ENCODE measurements around the gene UGT1A4.

UGT1A4 gene

GRCh38 chr2:233794128-233794658 lies 75.7 kb downstream of the UGT1A4 start:
- Histone ChIP-seq H3K27ac (ENCODE audit: insufficient read depth in 1 of 2, low read depth in 1 of 2, low read length in 2 of 2, poor library complexity in 1 of 2, severe bottlenecking in 2 of 2) (no peak overlapping the region), H3K27me3 (replicated peaks in 2 of 5; ENCODE audit: control insufficient read depth in 4 of 5, insufficient read depth in 5 of 5, low read length in 4 of 5) (peaks cover 0 to 4% (median 0%) of the 10 kb centered on the region in 5 experiments), H3K4me1 (ENCODE audit: control extremely low read depth in 1 of 4, control insufficient read depth in 4 of 4, insufficient read depth in 4 of 4, low read length in 3 of 4) (no peaks in the 10 kb centered on the region), H3K36me3 (ENCODE audit: control insufficient read depth in 4 of 4, insufficient read depth in 4 of 4, low read length in 3 of 4) (no peaks in the 10 kb centered on the region), H3K4me3 (ENCODE audit: control insufficient read depth in 1 of 7, extremely low read depth in 1 of 7, insufficient read depth in 4 of 7, low read depth in 2 of 7, low read length in 6 of 7) (no peak overlapping the region), H3K9me3 (ENCODE audit: control extremely low read depth in 1 of 5, control insufficient read depth in 4 of 5, insufficient read depth in 2 of 5, low read depth in 1 of 5, low read length in 4 of 5) (no peaks in the 10 kb centered on the region)
- 87% methylated on average over 16 of the region's 17 CpGs for WGBS (ENCODE audit: insufficient coverage)
- CTCF ChIA-PET = no interaction called here
- DNase-seq = no peak
- POLR2A ChIA-PET = no interaction called here

- POLR2A ChIA-PET = no interaction called here
- H3K36me3 ChIP-seq (ENCODE audit: control insufficient read depth in 4 of 4, insufficient read depth in 4 of 4, low read length in 3 of 4) = no peaks in the 10 kb centered on the region
- no peak overlapping the region for H3K4me3 ChIP-seq (ENCODE audit: control insufficient read depth in 1 of 7, extremely low read depth in 1 of 7, insufficient read depth in 4 of 7, low read depth in 2 of 7, low read length in 6 of 7)
- H3K27ac ChIP-seq (ENCODE audit: insufficient read depth in 1 of 2, low read depth in 1 of 2, low read length in 2 of 2, poor library complexity in 1 of 2, severe bottlenecking in 2 of 2) = no peak overlapping the region
- CTCF ChIA-PET = no interaction called here
- no peak for DNase-seq
- WGBS (ENCODE audit: insufficient coverage) = 97% methylated on average over 13 of the region's 13 CpGs
- no peaks in the 10 kb centered on the region for H3K9me3 ChIP-seq (ENCODE audit: control extremely low read depth in 1 of 5, control insufficient read depth in 4 of 5, insufficient read depth in 2 of 5, low read depth in 1 of 5, low read length in 4 of 5)
- peaks cover 0 to 4% (median 0%) of the 10 kb centered on the region in 5 experiments for H3K27me3 ChIP-seq (replicated peaks in 2 of 5; ENCODE audit: control insufficient read depth in 4 of 5, insufficient read depth in 5 of 5, low read length in 4 of 5)
- H3K4me1 ChIP-seq (ENCODE audit: control extremely low read depth in 1 of 4, control insufficient read depth in 4 of 4, insufficient read depth in 4 of 4, low read length in 3 of 4) = no peaks in the 10 kb centered on the region
These were observed 77.2 kb downstream of the UGT1A4 start for GRCh38 chr2:233795735-233796171.

GRCh38 chr2:233796254-233796653 lies 77.7 kb downstream of the UGT1A4 start:
- ChIA-PET POLR2A (no interaction called here), CTCF (no interaction called here)
- Histone ChIP-seq H3K4me1 (ENCODE audit: control extremely low read depth in 1 of 4, control insufficient read depth in 4 of 4, insufficient read depth in 4 of 4, low read length in 3 of 4) (no peaks in the 10 kb centered on the region), H3K27ac (ENCODE audit: insufficient read depth in 1 of 2, low read depth in 1 of 2, low read length in 2 of 2, poor library complexity in 1 of 2, severe bottlenecking in 2 of 2) (no peak overlapping the region), H3K36me3 (ENCODE audit: control insufficient read depth in 4 of 4, insufficient read depth in 4 of 4, low read length in 3 of 4) (no peaks in the 10 kb centered on the region), H3K27me3 (replicated peaks in 2 of 5; ENCODE audit: control insufficient read depth in 4 of 5, insufficient read depth in 5 of 5, low read length in 4 of 5) (peaks cover 0 to 4% (median 0%) of the 10 kb centered on the region in 5 experiments), H3K9me3 (ENCODE audit: control extremely low read depth in 1 of 5, control insufficient read depth in 4 of 5, insufficient read depth in 2 of 5, low read depth in 1 of 5, low read length in 4 of 5) (no peaks in the 10 kb centered on the region), H3K4me3 (ENCODE audit: control insufficient read depth in 1 of 7, extremely low read depth in 1 of 7, insufficient read depth in 4 of 7, low read depth in 2 of 7, low read length in 6 of 7) (no peak overlapping the region)
- no peak for DNase-seq
- WGBS (ENCODE audit: insufficient coverage) = 97% methylated on average over 6 of the region's 9 CpGs

- CTCF ChIA-PET = no interaction called here
- WGBS (ENCODE audit: insufficient coverage) = 90% methylated on average over 12 of the region's 14 CpGs
- POLR2A ChIA-PET = no interaction called here
- Histone ChIP-seq H3K4me1 (ENCODE audit: control extremely low read depth in 1 of 4, control insufficient read depth in 4 of 4, insufficient read depth in 4 of 4, low read length in 3 of 4) (no peaks in the 10 kb centered on the region), H3K27ac (ENCODE audit: insufficient read depth in 1 of 2, low read depth in 1 of 2, low read length in 2 of 2, poor library complexity in 1 of 2, severe bottlenecking in 2 of 2) (no peak overlapping the region), H3K4me3 (ENCODE audit: control insufficient read depth in 1 of 7, extremely low read depth in 1 of 7, insufficient read depth in 4 of 7, low read depth in 2 of 7, low read length in 6 of 7) (no peak overlapping the region), H3K9me3 (ENCODE audit: control extremely low read depth in 1 of 5, control insufficient read depth in 4 of 5, insufficient read depth in 2 of 5, low read depth in 1 of 5, low read length in 4 of 5) (no peaks in the 10 kb centered on the region), H3K27me3 (replicated peaks in 2 of 5; ENCODE audit: control insufficient read depth in 4 of 5, insufficient read depth in 5 of 5, low read length in 4 of 5) (peaks cover 0 to 2% (median 0%) of the 10 kb centered on the region in 5 experiments), H3K36me3 (ENCODE audit: control insufficient read depth in 4 of 4, insufficient read depth in 4 of 4, low read length in 3 of 4) (no peaks in the 10 kb centered on the region)
- DNase-seq = no peak
These were observed 80.0 kb downstream of the UGT1A4 start for GRCh38 chr2:233798335-233799086.

GRCh38 chr2:233799087-233799665 lies 80.6 kb downstream of the UGT1A4 start:
- ChIA-PET CTCF (no interaction called here), POLR2A (no interaction called here)
- no peaks in the 10 kb centered on the region for H3K36me3 ChIP-seq (ENCODE audit: control insufficient read depth in 4 of 4, insufficient read depth in 4 of 4, low read length in 3 of 4)
- no peaks in the 10 kb centered on the region for H3K9me3 ChIP-seq (ENCODE audit: control extremely low read depth in 1 of 5, control insufficient read depth in 4 of 5, insufficient read depth in 2 of 5, low read depth in 1 of 5, low read length in 4 of 5)
- H3K27ac ChIP-seq (ENCODE audit: insufficient read depth in 1 of 2, low read depth in 1 of 2, low read length in 2 of 2, poor library complexity in 1 of 2, severe bottlenecking in 2 of 2) = no peak overlapping the region
- DNase-seq = no peak
- H3K4me1 ChIP-seq (ENCODE audit: control extremely low read depth in 1 of 4, control insufficient read depth in 4 of 4, insufficient read depth in 4 of 4, low read length in 3 of 4) = no peaks in the 10 kb centered on the region
- H3K27me3 ChIP-seq (replicated peaks in 2 of 5; ENCODE audit: control insufficient read depth in 4 of 5, insufficient read depth in 5 of 5, low read length in 4 of 5) = peaks cover 0 to 2% (median 0%) of the 10 kb centered on the region in 5 experiments
- WGBS (ENCODE audit: insufficient coverage) = no CpG with 5 or more reads among the region's 7 CpGs
- H3K4me3 ChIP-seq (ENCODE audit: control insufficient read depth in 1 of 7, extremely low read depth in 1 of 7, insufficient read depth in 4 of 7, low read depth in 2 of 7, low read length in 6 of 7) = no peak overlapping the region

- H3K9me3 ChIP-seq (ENCODE audit: control extremely low read depth in 1 of 5, control insufficient read depth in 4 of 5, insufficient read depth in 2 of 5, low read depth in 1 of 5, low read length in 4 of 5) = no peaks in the 10 kb centered on the region
- H3K4me3 ChIP-seq (ENCODE audit: control insufficient read depth in 1 of 7, extremely low read depth in 1 of 7, insufficient read depth in 4 of 7, low read depth in 2 of 7, low read length in 6 of 7) = no peak overlapping the region
- ChIA-PET CTCF (no interaction called here), POLR2A (no interaction called here)
- no peak overlapping the region for H3K27ac ChIP-seq (ENCODE audit: insufficient read depth in 1 of 2, low read depth in 1 of 2, low read length in 2 of 2, poor library complexity in 1 of 2, severe bottlenecking in 2 of 2)
- no peaks in the 10 kb centered on the region for H3K4me1 ChIP-seq (ENCODE audit: control extremely low read depth in 1 of 4, control insufficient read depth in 4 of 4, insufficient read depth in 4 of 4, low read length in 3 of 4)
- H3K27me3 ChIP-seq (replicated peaks in 2 of 5; ENCODE audit: control insufficient read depth in 4 of 5, insufficient read depth in 5 of 5, low read length in 4 of 5) = peaks cover 0 to 6% (median 0%) of the 10 kb centered on the region in 5 experiments
- no peak for DNase-seq
- 70% methylated on average over 5 of the region's 5 CpGs for WGBS (ENCODE audit: insufficient coverage)
- H3K36me3 ChIP-seq (ENCODE audit: control insufficient read depth in 4 of 4, insufficient read depth in 4 of 4, low read length in 3 of 4) = no peaks in the 10 kb centered on the region
These were observed 81.2 kb downstream of the UGT1A4 start for GRCh38 chr2:233799716-233800115.

GRCh38 chr2:233800208-233800607 lies 81.7 kb downstream of the UGT1A4 start:
- H3K27ac ChIP-seq (ENCODE audit: insufficient read depth in 1 of 2, low read depth in 1 of 2, low read length in 2 of 2, poor library complexity in 1 of 2, severe bottlenecking in 2 of 2) = no peak overlapping the region
- peaks cover 0 to 6% (median 2%) of the 10 kb centered on the region in 5 experiments for H3K27me3 ChIP-seq (replicated peaks in 2 of 5; ENCODE audit: control insufficient read depth in 4 of 5, insufficient read depth in 5 of 5, low read length in 4 of 5)
- 95% methylated on average over 7 of the region's 7 CpGs for WGBS (ENCODE audit: insufficient coverage)
- no peak overlapping the region for H3K4me3 ChIP-seq (ENCODE audit: control insufficient read depth in 1 of 7, extremely low read depth in 1 of 7, insufficient read depth in 4 of 7, low read depth in 2 of 7, low read length in 6 of 7)
- POLR2A ChIA-PET = no interaction called here
- no peaks in the 10 kb centered on the region for H3K36me3 ChIP-seq (ENCODE audit: control insufficient read depth in 4 of 4, insufficient read depth in 4 of 4, low read length in 3 of 4)
- no peaks in the 10 kb centered on the region for H3K9me3 ChIP-seq (ENCODE audit: control extremely low read depth in 1 of 5, control insufficient read depth in 4 of 5, insufficient read depth in 2 of 5, low read depth in 1 of 5, low read length in 4 of 5)
- H3K4me1 ChIP-seq (ENCODE audit: control extremely low read depth in 1 of 4, control insufficient read depth in 4 of 4, insufficient read depth in 4 of 4, low read length in 3 of 4) = no peaks in the 10 kb centered on the region
- CTCF ChIA-PET = no interaction called here
- DNase-seq = no peak

Measured in common myeloid progenitor, CD34-positive (primary cell).